HEK293 (cell line): ENCODE results near the gene RANBP1.

Experiments
- CTCF ChIA-PET: fragments of 350-600 bp; formaldehyde crosslinking; extraction: SDS; loops from one replicate; lab custom pipeline; 2021; ENCODE audit warnings: antibody characterized with exemption; lab: Yijun Ruan, JAX
- POLR2A ChIA-PET: fragments of 300-600 bp; formaldehyde crosslinking; extraction: SDS; loops from one replicate; lab custom pipeline; 2020; ENCODE audit warnings: antibody characterized with exemption, inconsistent platforms; lab: Yijun Ruan, JAX
- H3K27ac ChIP-seq: fragments of 200-500 bp; sonication (Bioruptor generic); 2 replicates; pipeline ENCODE4 v1.5.1; 2014; ENCODE audit warnings: low read depth, low read length, control low read depth, inconsistent platforms; ENCODE audit errors: extremely low read depth
- H3K36me3 ChIP-seq, 2 experiments: fragments of 200-500 bp in 1 of 2; sonication (Bioruptor generic) in 1 of 2; 1 replicate in 1 of 2; 2 replicates in 1 of 2; pipeline ENCODE4 v1.5.1; 2014 to 2017; ENCODE audit warnings: inconsistent platforms in 2 of 2, low read length in 2 of 2; ENCODE audit not compliant: control insufficient read depth in 2 of 2, insufficient read depth in 1 of 2
- H3K4me1 ChIP-seq: fragments of 200-500 bp; sonication (Bioruptor generic); 2 replicates; pipeline ENCODE4 v1.5.1; 2014; ENCODE audit warnings: mild to moderate bottlenecking, low read length, inconsistent platforms; ENCODE audit not compliant: control insufficient read depth, insufficient read depth
- H3K4me3 ChIP-seq: 2 replicates; pipeline ENCODE4 v1.5.1; 2011; ENCODE audit warnings: low read depth, mild to moderate bottlenecking, control low read depth, low read length, moderate library complexity
- H3K9me3 ChIP-seq: fragments of 200-500 bp; sonication (Bioruptor generic); 2 replicates; pipeline ENCODE4 v1.5.1; 2014; ENCODE audit warnings: low read depth, low read length, inconsistent platforms; ENCODE audit not compliant: control insufficient read depth, insufficient read depth
- EGR2 ChIP-seq: fragments of 450-650 bp; formaldehyde crosslinking; IDR thresholded peaks from 2 replicates; pipeline ENCODE4 v1.5.1; 2016; ENCODE audit warnings: low read depth, missing biosample characterization, missing genetic modification characterization
- GLIS1 ChIP-seq: fragments of 450-650 bp; formaldehyde crosslinking; IDR thresholded peaks from 2 replicates; pipeline ENCODE4 v1.5.1; 2016; ENCODE audit warnings: missing biosample characterization, missing genetic modification characterization
- KLF1 ChIP-seq: fragments of 450-650 bp; formaldehyde crosslinking; IDR thresholded peaks from 2 replicates; pipeline ENCODE4 v1.5.1; 2016; ENCODE audit warnings: missing biosample characterization, missing genetic modification characterization
- KLF8 ChIP-seq: fragments of 450-650 bp; formaldehyde crosslinking; IDR thresholded peaks from 2 replicates; pipeline ENCODE4 v1.5.1; 2016; ENCODE audit warnings: missing biosample characterization, missing genetic modification characterization
- SCRT2 ChIP-seq: fragments of 450-650 bp; formaldehyde crosslinking; IDR thresholded peaks from 2 replicates; pipeline ENCODE4 v1.5.1; 2016; ENCODE audit warnings: missing biosample characterization, missing genetic modification characterization
- SETDB1 ChIP-seq: IDR thresholded peaks from one replicate; pipeline ENCODE4 v1.6.1; 2017; ENCODE audit warnings: mild to moderate bottlenecking, low read length, moderate library complexity, mixed read lengths; ENCODE audit not compliant: insufficient read length
- SP3 ChIP-seq: fragments of 450-650 bp; formaldehyde crosslinking; IDR thresholded peaks from 2 replicates; pipeline ENCODE4 v1.5.1; 2016; ENCODE audit warnings: missing biosample characterization, missing genetic modification characterization
- SP7 ChIP-seq: fragments of 450-650 bp; formaldehyde crosslinking; IDR thresholded peaks from 2 replicates; pipeline ENCODE4 v1.5.1; 2016; ENCODE audit warnings: missing biosample characterization, missing genetic modification characterization
- ZBTB26 ChIP-seq: fragments of 450-650 bp; formaldehyde crosslinking; optimal IDR thresholded peaks from 2 replicates; pipeline ENCODE3; 2016; ENCODE audit warnings: missing biosample characterization, mild to moderate bottlenecking, missing genetic modification characterization
- ZBTB6 ChIP-seq: fragments of 450-650 bp; formaldehyde crosslinking; IDR thresholded peaks from 2 replicates; pipeline ENCODE4 v1.5.1; 2017; ENCODE audit warnings: missing biosample characterization, missing genetic modification characterization
- ZBTB8A ChIP-seq: fragments of 450-650 bp; formaldehyde crosslinking; IDR thresholded peaks from 2 replicates; pipeline ENCODE4 v1.5.1; 2016; ENCODE audit warnings: missing biosample characterization, missing genetic modification characterization
- ZEB2 ChIP-seq: fragments of 450-650 bp; formaldehyde crosslinking; IDR thresholded peaks from 2 replicates; pipeline ENCODE4 v1.5.1; 2016; ENCODE audit warnings: missing biosample characterization, missing genetic modification characterization
- ZNF112 ChIP-seq: fragments of 450-650 bp; formaldehyde crosslinking; IDR thresholded peaks from 2 replicates; pipeline ENCODE4 v1.5.0; 2017; ENCODE audit warnings: missing biosample characterization, missing genetic modification characterization
- ZNF121 ChIP-seq: fragments of 450-650 bp; formaldehyde crosslinking; IDR thresholded peaks from 2 replicates; pipeline ENCODE4 v1.5.1; 2016; ENCODE audit warnings: missing biosample characterization, missing genetic modification characterization
- ZNF146 ChIP-seq: fragments of 450-650 bp; formaldehyde crosslinking; IDR thresholded peaks from 2 replicates; pipeline ENCODE4 v1.5.1; 2016; ENCODE audit warnings: missing biosample characterization, missing genetic modification characterization
- ZNF366 ChIP-seq: fragments of 450-650 bp; formaldehyde crosslinking; conservative IDR thresholded peaks from 2 replicates; pipeline ENCODE4 v1.5.1; 2016; ENCODE audit warnings: missing biosample characterization, missing genetic modification characterization
- ZNF449 ChIP-seq: fragments of 450-650 bp; formaldehyde crosslinking; IDR thresholded peaks from 2 replicates; pipeline ENCODE4 v1.5.1; 2017; ENCODE audit warnings: missing biosample characterization, mild to moderate bottlenecking, missing genetic modification characterization, moderate library complexity
- ZNF501 ChIP-seq: fragments of 450-650 bp; formaldehyde crosslinking; IDR thresholded peaks from 2 replicates; pipeline ENCODE4 v1.5.1; 2016; ENCODE audit warnings: missing biosample characterization, missing genetic modification characterization
- ZNF645 ChIP-seq: fragments of 450-650 bp; formaldehyde crosslinking; IDR thresholded peaks from 2 replicates; pipeline ENCODE4; 2016; ENCODE audit warnings: missing biosample characterization, missing genetic modification characterization
- ZNF747 ChIP-seq: fragments of 450-650 bp; formaldehyde crosslinking; IDR thresholded peaks from 2 replicates; pipeline ENCODE4 v1.5.1; 2016; ENCODE audit warnings: missing biosample characterization, missing genetic modification characterization
- ZNF76 ChIP-seq: fragments of 450-650 bp; formaldehyde crosslinking; IDR thresholded peaks from 2 replicates; pipeline ENCODE4; 2016; ENCODE audit warnings: low read depth, missing biosample characterization, missing genetic modification characterization, borderline replicate concordance
- ZNF837 ChIP-seq: fragments of 450-650 bp; formaldehyde crosslinking; IDR thresholded peaks from 2 replicates; pipeline ENCODE4 v1.5.1; 2016; ENCODE audit warnings: missing biosample characterization, missing genetic modification characterization
- ZNF843 ChIP-seq: fragments of 450-650 bp; formaldehyde crosslinking; IDR thresholded peaks from 2 replicates; pipeline ENCODE4 v1.5.1; 2016; ENCODE audit warnings: missing biosample characterization, missing genetic modification characterization
- TF ChIP-seq, protein P1 (sequence below): fragments of 450-650 bp; formaldehyde crosslinking; IDR thresholded peaks from 2 replicates; pipeline ENCODE4 v1.5.1; 2016; ENCODE audit warnings: missing biosample characterization, missing genetic modification characterization
- TF ChIP-seq, protein P2 (sequence below): fragments of 450-650 bp; formaldehyde crosslinking; IDR thresholded peaks from 2 replicates; pipeline ENCODE4 v1.5.1; 2017; ENCODE audit warnings: missing biosample characterization, missing genetic modification characterization
- TF ChIP-seq, protein P3 (sequence below): fragments of 450-650 bp; formaldehyde crosslinking; IDR thresholded peaks from 2 replicates; pipeline ENCODE4 v1.5.1; 2016; ENCODE audit warnings: missing biosample characterization, missing genetic modification characterization

The RANBP1 gene

GRCh38 chr22:20080445-20080775, 35.5 kb upstream of the RANBP1 start (continued):
- TF ChIP-seq GLIS1 (tag by site-specific recombination), result no peak
- no peak for TF ChIP-seq ZBTB6 (tag by site-specific recombination)
- TF ChIP-seq ZNF747 (tag by site-specific recombination), result no peak
- TF ChIP-seq ZNF645, result no peak
- no peak; the same call in 1 of the 2 replicates for TF ChIP-seq SP3 (tag by site-specific recombination)
- no peak for TF ChIP-seq ZNF146 (tag by site-specific recombination)
- TF ChIP-seq ZNF112, result no peak
- TF ChIP-seq, protein P1, sequence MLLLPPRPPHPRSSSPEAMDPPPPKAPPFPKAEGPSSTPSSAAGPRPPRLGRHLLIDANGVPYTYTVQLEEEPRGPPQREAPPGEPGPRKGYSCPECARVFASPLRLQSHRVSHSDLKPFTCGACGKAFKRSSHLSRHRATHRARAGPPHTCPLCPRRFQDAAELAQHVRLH, result no peak
- 0 out of 2 replicates have a peak, but pooled peaks have one; percentile 12 for TF ChIP-seq EGR2
- TF ChIP-seq, all 188 proteins: peak for 7

DNA sequence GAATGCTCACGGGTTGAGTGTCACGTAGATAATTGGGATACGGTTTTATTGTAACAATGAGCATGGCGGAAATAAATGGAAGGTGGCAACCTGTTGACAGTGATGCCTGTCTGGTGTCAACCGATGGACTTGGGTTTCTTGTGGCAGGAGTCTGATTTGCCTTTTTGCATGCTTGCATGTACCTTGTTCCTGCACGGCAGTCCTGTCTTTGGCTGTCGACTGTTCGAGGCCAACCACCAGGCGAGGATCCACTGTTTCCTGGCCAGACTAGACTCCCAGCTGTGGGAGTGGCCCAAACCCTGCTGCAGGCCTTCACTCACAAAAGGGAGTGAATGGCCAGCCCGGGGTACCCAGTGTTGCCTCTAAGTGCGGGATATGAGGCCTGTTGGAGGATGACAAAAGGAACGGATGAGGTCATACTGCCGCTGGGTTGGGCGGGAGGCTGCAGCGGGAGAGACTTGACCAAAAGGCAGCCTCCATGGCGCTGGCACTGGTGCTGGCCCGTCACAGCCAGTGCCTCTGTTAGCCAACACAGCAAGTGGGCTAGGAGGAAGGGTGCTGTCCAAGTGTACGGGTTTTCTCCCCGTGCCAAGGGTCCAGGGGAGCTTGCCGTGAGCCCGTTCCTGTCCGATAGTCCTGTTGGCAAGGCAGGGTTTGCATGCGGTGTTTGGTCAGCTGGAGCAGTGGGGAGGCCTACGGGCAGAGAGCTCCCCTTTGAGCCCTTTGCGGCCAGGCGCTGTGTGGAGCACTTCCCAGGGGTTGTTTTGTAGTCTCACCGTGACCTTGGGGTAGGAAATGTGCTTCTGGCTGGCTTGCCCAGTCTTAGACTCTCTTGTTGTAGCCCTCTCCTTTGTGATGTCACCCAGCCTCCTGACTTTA, 34.9 kb upstream of the RANBP1 start:
- Histone ChIP-seq H3K9me3 (no peaks in the 10 kb centered on the region), H3K4me1 (no peaks in the 10 kb centered on the region; the same call in 1 of the 2 replicates), H3K27ac (peak overlapping the region; percentile 94), H3K4me3 (peak overlapping the region; percentile 92), H3K36me3 (peaks cover 0 to 46% of the 10 kb centered on the region in 2 experiments; a peak in 2 of 3 replicates)
- POLR2A ChIA-PET, result interaction anchor here (0.7 to 1.6 kb wide), 9 partner anchors 9 to 108 kb away, joined by 3 to 5 read pairs (median 3); partner anchors contain the start of gene TRMT2A
- CTCF ChIA-PET, result interaction anchor here (0.6 kb wide), 2 partner anchors 30 to 37 kb away, joined by 3 to 4 read pairs; no protein-coding TSS in a partner anchor
- TF ChIP-seq ZNF121 (tag by site-specific recombination), result 0 out of 2 replicates have a peak, but pooled peaks have one; percentile 24
- no peak for TF ChIP-seq ZNF843 (tag by site-specific recombination)
- TF ChIP-seq ZEB2, result peak; percentile 74; the same call in 1 of the 2 replicates
- TF ChIP-seq KLF8 (tag by site-specific recombination), result peak; percentile 42; the same call in 1 of the 2 replicates
- peak; percentile 50; the same call in 1 of the 2 replicates for TF ChIP-seq KLF1 (tag by site-specific recombination)
- peak; percentile 33 for TF ChIP-seq ZBTB26 (tag by site-specific recombination)
- peak; percentile 65 for TF ChIP-seq SP7
- peak; percentile 99 for TF ChIP-seq SCRT2 (tag by site-specific recombination)
- no peak for TF ChIP-seq ZNF837
- TF ChIP-seq SETDB1, result no peak
- TF ChIP-seq ZNF449 (tag by site-specific recombination), result peak; percentile 79
- peak; percentile 38; the same call in 1 of the 2 replicates for TF ChIP-seq ZNF76 (tag by site-specific recombination)
- TF ChIP-seq, protein P2, sequence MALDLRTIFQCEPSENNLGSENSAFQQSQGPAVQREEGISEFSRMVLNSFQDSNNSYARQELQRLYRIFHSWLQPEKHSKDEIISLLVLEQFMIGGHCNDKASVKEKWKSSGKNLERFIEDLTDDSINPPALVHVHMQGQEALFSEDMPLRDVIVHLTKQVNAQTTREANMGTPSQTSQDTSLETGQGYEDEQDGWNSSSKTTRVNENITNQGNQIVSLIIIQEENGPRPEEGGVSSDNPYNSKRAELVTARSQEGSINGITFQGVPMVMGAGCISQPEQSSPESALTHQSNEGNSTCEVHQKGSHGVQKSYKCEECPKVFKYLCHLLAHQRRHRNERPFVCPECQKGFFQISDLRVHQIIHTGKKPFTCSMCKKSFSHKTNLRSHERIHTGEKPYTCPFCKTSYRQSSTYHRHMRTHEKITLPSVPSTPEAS (tag by site-specific recombination), result peak; percentile 7; the same call in 1 of the 2 replicates
- peak; percentile 34; the same call in 1 of the 2 replicates for TF ChIP-seq ZNF366
- TF ChIP-seq, protein P3, sequence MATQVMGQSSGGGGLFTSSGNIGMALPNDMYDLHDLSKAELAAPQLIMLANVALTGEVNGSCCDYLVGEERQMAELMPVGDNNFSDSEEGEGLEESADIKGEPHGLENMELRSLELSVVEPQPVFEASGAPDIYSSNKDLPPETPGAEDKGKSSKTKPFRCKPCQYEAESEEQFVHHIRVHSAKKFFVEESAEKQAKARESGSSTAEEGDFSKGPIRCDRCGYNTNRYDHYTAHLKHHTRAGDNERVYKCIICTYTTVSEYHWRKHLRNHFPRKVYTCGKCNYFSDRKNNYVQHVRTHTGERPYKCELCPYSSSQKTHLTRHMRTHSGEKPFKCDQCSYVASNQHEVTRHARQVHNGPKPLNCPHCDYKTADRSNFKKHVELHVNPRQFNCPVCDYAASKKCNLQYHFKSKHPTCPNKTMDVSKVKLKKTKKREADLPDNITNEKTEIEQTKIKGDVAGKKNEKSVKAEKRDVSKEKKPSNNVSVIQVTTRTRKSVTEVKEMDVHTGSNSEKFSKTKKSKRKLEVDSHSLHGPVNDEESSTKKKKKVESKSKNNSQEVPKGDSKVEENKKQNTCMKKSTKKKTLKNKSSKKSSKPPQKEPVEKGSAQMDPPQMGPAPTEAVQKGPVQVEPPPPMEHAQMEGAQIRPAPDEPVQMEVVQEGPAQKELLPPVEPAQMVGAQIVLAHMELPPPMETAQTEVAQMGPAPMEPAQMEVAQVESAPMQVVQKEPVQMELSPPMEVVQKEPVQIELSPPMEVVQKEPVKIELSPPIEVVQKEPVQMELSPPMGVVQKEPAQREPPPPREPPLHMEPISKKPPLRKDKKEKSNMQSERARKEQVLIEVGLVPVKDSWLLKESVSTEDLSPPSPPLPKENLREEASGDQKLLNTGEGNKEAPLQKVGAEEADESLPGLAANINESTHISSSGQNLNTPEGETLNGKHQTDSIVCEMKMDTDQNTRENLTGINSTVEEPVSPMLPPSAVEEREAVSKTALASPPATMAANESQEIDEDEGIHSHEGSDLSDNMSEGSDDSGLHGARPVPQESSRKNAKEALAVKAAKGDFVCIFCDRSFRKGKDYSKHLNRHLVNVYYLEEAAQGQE (tag by site-specific recombination), result peak; percentile 70; the same call in 1 of the 2 replicates
- TF ChIP-seq ZNF501 (tag by site-specific recombination), result 0 out of 2 replicates have a peak, but pooled peaks have one; percentile 25
- no peak; the same call in 1 of the 2 replicates for TF ChIP-seq ZBTB8A (tag by site-specific recombination)
